ENCODE results near the gene MAN1A1. TPM values are rescaled to one million over a fixed set of nuclear protein-coding genes. Genes with fewer than 3 reads are reported as not detected.

Gene MAN1A1
- total and polyA plus RNA-seq, 2 experiments from 2014 or later, result 2.0 to 8.7 TPM

- no peak overlapping the region for H3K4me3 Mint-ChIP-seq
- Histone ChIP-seq H3K79me2 (replicated peaks; ENCODE audit: insufficient read depth) (no peaks in the 10 kb centered on the region), H3K27me3 (ENCODE audit: insufficient read depth) (no peaks in the 10 kb centered on the region), H3K4me1 (ENCODE audit: insufficient read depth) (peaks cover 19% of the 10 kb centered on the region), H3K9me2 (ENCODE audit: insufficient read depth) (no peaks in the 10 kb centered on the region), H3K27ac (ENCODE audit: low read depth) (no peak overlapping the region), H3K4me3 (no peak overlapping the region), H4K20me1 (replicated peaks; ENCODE audit: insufficient read depth) (no peaks in the 10 kb centered on the region), H3K36me3 (ENCODE audit: insufficient read depth) (no peaks in the 10 kb centered on the region), H3F3A (replicated peaks; ENCODE audit: low read depth) (no peaks in the 10 kb centered on the region), H2AFZ (no peak overlapping the region), H3K4me2 (no peak overlapping the region)
- no peak for TF ChIP-seq CTCF (conservative IDR thresholded peaks at IDR 0.05; ENCODE audit: low read depth in 2 of 2)
- TF ChIP-seq EZH2phosphoT487 (IDR thresholded peaks at IDR 0.05; ENCODE audit: unreplicated experiment), result no peak
- no peak for TF ChIP-seq EZH2 (IDR thresholded peaks at IDR 0.05; ENCODE audit: low read depth, unreplicated experiment)
- TF ChIP-seq CREB1 (CRISPR knock-in tag; IDR thresholded peaks at IDR 0.05; ENCODE audit: low read depth), result no peak
- no peak for TF ChIP-seq REST (IDR thresholded peaks at IDR 0.05; ENCODE audit: unreplicated experiment)
- TF ChIP-seq POLR2AphosphoS5 (IDR thresholded peaks at IDR 0.05; ENCODE audit: low read depth), result no peak
- TF ChIP-seq ZNF462 (CRISPR knock-in tag; IDR thresholded peaks at IDR 0.05), result no peak
- no peak for TF ChIP-seq ZNF114 (CRISPR knock-in tag; IDR thresholded peaks at IDR 0.05)
- TF ChIP-seq STAT1 (IDR thresholded peaks at IDR 0.05; ENCODE audit: unreplicated experiment), result no peak
- no peak for TF ChIP-seq NANOG (IDR thresholded peaks at IDR 0.05; ENCODE audit: borderline replicate concordance)
- no peak for TF ChIP-seq JUNB (IDR thresholded peaks at IDR 0.05; ENCODE audit: unreplicated experiment)
- TF ChIP-seq ETS1 (IDR thresholded peaks at IDR 0.05), result no peak
- no peak for TF ChIP-seq ZNF331 (CRISPR knock-in tag; IDR thresholded peaks at IDR 0.05; ENCODE audit: low read depth)
- H3K4me1 Mint-ChIP-seq, result peaks cover 16% of the 10 kb centered on the region; the same call in 2 of the 3 replicates
- no peak overlapping the region for H3K27ac Mint-ChIP-seq
- ATAC-seq (no peak), DNase-seq (ENCODE audit: low spot score) (no peak)
- no peaks in the 10 kb centered on the region for H3K27me3 Mint-ChIP-seq (ENCODE audit: insufficient read depth, low read depth, poor library complexity)
- no peaks in the 10 kb centered on the region for H3K36me3 Mint-ChIP-seq (ENCODE audit: low read depth)
- H3K9me3 Mint-ChIP-seq, result no peaks in the 10 kb centered on the region; the same call in 2 of the 3 replicates
Measured at GRCh38 chr6:119297049-119297448, 52.5 kb downstream of the MAN1A1 start.
